ENCODE measurements around the gene SHE.

- no peak for TF ChIP-seq POLR2A (IDR thresholded peaks at IDR 0.05)
- TF ChIP-seq EP300 (IDR thresholded peaks at IDR 0.05): no peak
- TF ChIP-seq CTCF (IDR thresholded peaks at IDR 0.05): peak in 1 of 4 experiments; percentile 10
- TF ChIP-seq POLR2AphosphoS5 (IDR thresholded peaks at IDR 0.05): no peak
Observed at GRCh38 chr1:154533952-154534844, 32.0 kb upstream of the SHE start.

Data from sigmoid colon (tissue), 4 donors.